ENCODE results near the gene ZNF154.

Gene ZNF154

DNA sequence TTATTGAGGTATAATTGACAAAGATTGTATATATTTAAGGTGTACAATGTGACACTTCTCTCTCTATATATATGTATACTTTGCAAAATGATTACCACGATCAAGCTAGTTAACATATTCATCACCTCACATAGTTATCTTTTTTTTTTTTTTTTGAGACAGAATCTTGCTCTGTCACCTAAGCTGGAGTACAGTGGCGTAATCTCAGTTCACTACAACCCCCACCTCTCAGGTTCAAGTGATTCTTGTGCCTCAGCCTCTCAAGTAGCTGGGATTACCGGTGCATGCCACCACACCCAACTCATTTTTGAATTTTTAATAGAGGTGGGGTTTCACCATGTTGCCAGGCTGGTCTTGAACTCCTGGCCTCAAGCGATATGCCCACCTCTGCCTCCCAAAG, 36.5 kb downstream of the ZNF154 start:
- DNase-seq = no peak

- DNase-seq = no peak
These were observed 37.7 kb downstream of the ZNF154 start for GRCh38 chr19:57671124-57671895.

GRCh38 chr19:57668635-57669034, 40.4 kb downstream of the ZNF154 start, which contains the start of gene ZSCAN4:
ZSCAN4 (plus strand) TSS chr19:57668935; CDS start chr19:57676146, 7,211 bp downstream.
- DNase-seq = no peak

- DNase-seq = no peak
These were observed 41.8 kb downstream of the ZNF154 start for GRCh38 chr19:57667228-57667627.

DNA sequence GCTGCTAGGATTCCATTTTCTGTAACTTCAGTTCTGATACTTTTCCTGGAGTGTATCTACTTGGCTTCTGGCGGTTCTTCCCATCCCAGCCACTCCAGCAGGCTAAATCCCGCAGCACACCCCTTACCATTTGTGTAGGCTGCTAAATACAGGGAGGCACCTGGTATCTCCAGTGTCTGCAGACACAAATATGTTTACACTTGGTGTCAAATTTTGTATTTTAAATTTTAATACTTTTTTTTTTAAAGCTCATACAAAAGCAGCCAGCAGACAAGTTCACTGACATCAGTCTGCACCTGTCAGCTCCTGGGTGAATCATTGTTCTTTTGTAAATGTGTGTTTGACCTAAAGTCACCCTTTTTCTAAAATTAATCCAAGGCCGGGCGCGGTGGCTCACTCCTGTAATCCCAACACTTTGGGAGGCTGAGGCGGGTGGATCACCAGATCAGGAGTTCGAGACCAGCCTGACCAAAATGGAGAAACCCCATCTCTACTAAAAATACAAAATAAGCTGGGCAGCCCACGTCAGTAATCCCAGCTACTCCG, 43.7 kb downstream of the ZNF154 start:
- DNase-seq = no peak

- DNase-seq = no peak
These were observed 44.5 kb downstream of the ZNF154 start for GRCh38 chr19:57664269-57665127.

GRCh38 chr19:57656346-57656745, 52.7 kb downstream of the ZNF154 start:
- DNase-seq = no peak

DNA sequence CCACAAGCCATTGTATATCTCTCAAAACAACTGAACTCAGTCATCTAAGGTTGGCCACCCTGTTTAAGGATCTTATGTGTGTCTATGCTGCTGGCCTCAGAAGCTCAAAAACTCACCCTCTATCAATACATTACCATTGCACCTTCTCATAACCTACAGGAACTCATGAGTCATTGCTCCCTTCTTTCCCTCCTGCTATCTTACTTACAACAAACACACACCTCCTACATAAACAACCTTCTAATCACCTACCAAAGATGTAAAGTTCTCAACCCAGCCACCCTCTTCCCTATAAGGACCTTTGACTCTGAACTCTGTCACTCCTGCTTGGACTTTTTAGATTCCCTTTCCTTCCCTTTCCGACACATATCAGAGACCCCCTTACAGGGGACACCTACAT, 53.6 kb downstream of the ZNF154 start:
- no peak for DNase-seq

- no peak for DNase-seq
These were observed 55.3 kb downstream of the ZNF154 start for GRCh38 chr19:57653689-57654088.

- DNase-seq = no peak
These were observed 57.4 kb downstream of the ZNF154 start for GRCh38 chr19:57651654-57651996.

GRCh38 chr19:57648331-57649003, 60.5 kb downstream of the ZNF154 start:
- DNase-seq = no peak

All from activated CD4-positive, alpha-beta T cell treated with anti-CD3 and anti-CD28 coated beads, Interleukin-2, Interleukin-6, amounts not matched to agents 100 ng/mL and 50 ng/mL, durations not matched to agents 16 hours and 8 hours (primary cell).